ENCODE results near the gene OTOG. TPM values are rescaled to one million over a fixed set of nuclear protein-coding genes. Genes with fewer than 3 reads are reported as not detected.
A peak's percentile ranks its signal among the peaks of the same experiment; 100 is the strongest.

The OTOG gene
- total and polyA plus RNA-seq, 7 experiments from 2014 or later = not detected

DNA sequence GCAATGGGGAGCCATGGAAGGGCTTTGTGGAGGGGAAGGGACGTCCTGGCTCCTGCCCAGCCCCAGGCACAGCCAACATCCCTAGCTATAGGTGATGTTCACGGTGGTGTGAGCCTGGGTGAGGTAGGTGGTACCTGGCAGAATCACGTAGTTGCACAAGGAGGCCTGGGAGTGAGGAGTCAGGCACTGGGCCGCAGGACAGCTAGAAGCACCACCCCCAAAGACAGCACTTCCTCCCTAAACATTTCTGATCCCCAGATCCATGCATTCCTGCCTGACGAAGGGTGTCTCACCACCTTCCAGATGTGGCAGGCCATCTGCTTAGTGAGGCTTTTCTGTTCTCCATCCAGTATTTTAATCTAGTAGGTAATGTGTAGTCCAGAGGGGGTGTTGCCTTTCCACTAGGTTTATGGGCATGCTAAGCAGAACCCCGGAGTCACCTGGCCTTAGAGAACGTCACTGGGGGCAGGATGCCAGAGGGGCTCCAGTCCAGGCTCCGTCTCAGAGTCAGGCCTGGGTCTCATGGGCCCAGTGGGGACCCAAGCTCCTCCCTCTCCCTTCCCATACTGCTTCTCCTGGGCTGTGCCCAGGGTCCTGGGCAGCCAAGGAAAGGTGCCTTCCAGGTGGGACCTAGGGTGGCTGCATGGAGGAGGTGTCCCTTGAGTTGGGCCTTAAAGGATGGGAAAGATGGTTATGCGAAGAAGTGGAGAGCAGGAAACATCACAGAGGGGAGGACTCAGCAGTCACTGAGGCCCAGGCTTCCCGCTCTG is 56.2 kb downstream of the OTOG start:
- DNase-seq (no peak), ATAC-seq (no peak)
- Mint-ChIP-seq H3K4me3 (no peak overlapping the region), H3K27ac (no peak overlapping the region), H3K36me3 (no peaks in the 10 kb centered on the region), H3K27me3 (peaks cover 0 to 12% (median 0%) of the 10 kb centered on the region in 5 donors), H3K9me3 (no peaks in the 10 kb centered on the region), H3K4me1 (peaks cover 0 to 6% (median 0%) of the 10 kb centered on the region in 7 donors)
- Histone ChIP-seq H3K9me3 (ENCODE audit: control insufficient read depth in 2 of 3, low read length in 3 of 3) (no peaks in the 10 kb centered on the region), H3K4me3 (ENCODE audit: low read length) (no peak overlapping the region), H3K27ac (ENCODE audit: low read depth, low read length) (no peak overlapping the region), H3K27me3 (ENCODE audit: control insufficient read depth in 2 of 2, insufficient read depth in 2 of 2, low read length in 2 of 2) (no peaks in the 10 kb centered on the region), H3K36me3 (ENCODE audit: control insufficient read depth in 2 of 3, insufficient read depth in 3 of 3, low read length in 3 of 3) (no peaks in the 10 kb centered on the region), H3K4me1 (ENCODE audit: control insufficient read depth in 2 of 2, insufficient read depth in 2 of 2, low read length in 2 of 2) (no peaks in the 10 kb centered on the region)
- CTCF ChIA-PET = no interaction called here
- POLR2A ChIA-PET = no interaction called here
- intact Hi-C loops (cut with micrococcal nuclease) = no loop called here

DNA sequence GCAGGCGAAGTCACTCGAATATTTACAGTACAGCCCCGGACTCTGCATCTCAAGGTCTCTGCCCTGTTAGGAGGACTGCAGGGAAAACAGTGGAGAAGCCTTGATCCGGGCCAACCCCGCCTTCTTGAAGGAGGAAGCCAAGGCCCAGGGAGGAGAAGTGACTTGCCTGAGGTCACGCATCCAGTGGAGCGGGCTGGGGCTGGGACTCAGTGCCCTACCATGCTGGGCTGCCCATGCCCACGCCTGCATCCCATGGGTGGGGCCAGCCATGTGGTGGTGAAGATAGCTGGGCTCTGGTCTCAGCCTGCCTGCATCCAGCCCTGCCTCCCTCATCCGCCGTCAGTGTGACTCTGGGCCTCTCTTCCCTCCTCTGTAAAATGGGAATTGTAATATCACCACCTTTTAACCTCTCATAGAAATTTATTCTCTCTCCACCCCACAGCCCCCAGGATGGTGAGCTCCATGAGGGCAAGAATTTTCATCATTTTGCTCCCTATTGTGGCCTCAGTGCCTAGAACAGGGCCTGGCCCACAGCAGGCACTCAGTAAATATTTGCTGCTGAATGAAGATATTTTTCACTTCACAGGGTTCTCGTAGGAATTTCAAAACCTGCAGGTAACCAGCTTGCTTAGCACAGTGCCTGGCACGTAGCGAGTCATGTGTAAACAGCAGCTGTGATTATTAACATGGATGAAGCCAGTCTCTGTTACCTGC is 57.3 kb downstream of the OTOG start:
- ChIA-PET CTCF (no interaction called here), POLR2A (no interaction called here)
- DNase-seq = no peak
- H3K27ac Mint-ChIP-seq = no peak overlapping the region
- H3K4me3 ChIP-seq (ENCODE audit: low read length) = no peak overlapping the region
- no peaks in the 10 kb centered on the region for H3K36me3 Mint-ChIP-seq
- ATAC-seq = no peak
- H3K36me3 ChIP-seq (ENCODE audit: control insufficient read depth in 2 of 3, insufficient read depth in 3 of 3, low read length in 3 of 3) = no peaks in the 10 kb centered on the region
- no peaks in the 10 kb centered on the region for H3K4me1 ChIP-seq (ENCODE audit: control insufficient read depth in 2 of 2, insufficient read depth in 2 of 2, low read length in 2 of 2)
- H3K4me3 Mint-ChIP-seq = no peak overlapping the region
- no peak overlapping the region for H3K27ac ChIP-seq (ENCODE audit: low read depth, low read length)
- peaks cover 0 to 6% (median 0%) of the 10 kb centered on the region in 7 donors for H3K4me1 Mint-ChIP-seq
- no peaks in the 10 kb centered on the region for H3K27me3 ChIP-seq (ENCODE audit: control insufficient read depth in 2 of 2, insufficient read depth in 2 of 2, low read length in 2 of 2)
- no peaks in the 10 kb centered on the region for H3K9me3 ChIP-seq (ENCODE audit: control insufficient read depth in 2 of 3, low read length in 3 of 3)
- intact Hi-C loops (cut with micrococcal nuclease) = no loop called here
- H3K9me3 Mint-ChIP-seq = no peaks in the 10 kb centered on the region
- peaks cover 0 to 12% (median 0%) of the 10 kb centered on the region in 5 donors for H3K27me3 Mint-ChIP-seq

DNA sequence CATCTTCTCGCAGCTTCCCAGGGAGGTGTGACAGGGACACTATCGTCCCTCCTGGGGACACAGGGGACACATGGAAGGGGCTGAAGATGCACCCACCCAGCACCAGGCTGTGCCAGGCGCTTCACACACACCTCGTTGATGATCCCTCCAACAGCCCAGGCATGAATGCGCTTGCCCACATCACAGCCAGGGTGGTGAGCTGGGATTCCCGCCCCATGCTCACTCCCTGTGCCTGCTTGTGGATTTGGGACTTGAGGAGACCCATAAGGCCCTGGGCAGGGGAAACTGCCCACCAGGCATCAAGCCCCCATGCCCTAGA is 57.8 kb downstream of the OTOG start:
- DNase-seq (no peak), ATAC-seq (no peak)
- Histone ChIP-seq H3K4me1 (ENCODE audit: control insufficient read depth in 2 of 2, insufficient read depth in 2 of 2, low read length in 2 of 2) (no peaks in the 10 kb centered on the region), H3K27ac (ENCODE audit: low read depth, low read length) (no peak overlapping the region), H3K36me3 (ENCODE audit: control insufficient read depth in 2 of 3, insufficient read depth in 3 of 3, low read length in 3 of 3) (no peaks in the 10 kb centered on the region), H3K27me3 (ENCODE audit: control insufficient read depth in 2 of 2, insufficient read depth in 2 of 2, low read length in 2 of 2) (no peaks in the 10 kb centered on the region), H3K4me3 (ENCODE audit: low read length) (no peak overlapping the region), H3K9me3 (ENCODE audit: control insufficient read depth in 2 of 3, low read length in 3 of 3) (no peaks in the 10 kb centered on the region)
- peaks cover 0 to 12% (median 0%) of the 10 kb centered on the region in 5 donors for H3K27me3 Mint-ChIP-seq
- ChIA-PET CTCF (no interaction called here), POLR2A (no interaction called here)
- intact Hi-C loops (cut with micrococcal nuclease) = no loop called here
- no peaks in the 10 kb centered on the region for H3K9me3 Mint-ChIP-seq
- H3K4me3 Mint-ChIP-seq = no peak overlapping the region
- peaks cover 0 to 6% (median 0%) of the 10 kb centered on the region in 7 donors for H3K4me1 Mint-ChIP-seq
- no peak overlapping the region for H3K27ac Mint-ChIP-seq
- no peaks in the 10 kb centered on the region for H3K36me3 Mint-ChIP-seq

DNA sequence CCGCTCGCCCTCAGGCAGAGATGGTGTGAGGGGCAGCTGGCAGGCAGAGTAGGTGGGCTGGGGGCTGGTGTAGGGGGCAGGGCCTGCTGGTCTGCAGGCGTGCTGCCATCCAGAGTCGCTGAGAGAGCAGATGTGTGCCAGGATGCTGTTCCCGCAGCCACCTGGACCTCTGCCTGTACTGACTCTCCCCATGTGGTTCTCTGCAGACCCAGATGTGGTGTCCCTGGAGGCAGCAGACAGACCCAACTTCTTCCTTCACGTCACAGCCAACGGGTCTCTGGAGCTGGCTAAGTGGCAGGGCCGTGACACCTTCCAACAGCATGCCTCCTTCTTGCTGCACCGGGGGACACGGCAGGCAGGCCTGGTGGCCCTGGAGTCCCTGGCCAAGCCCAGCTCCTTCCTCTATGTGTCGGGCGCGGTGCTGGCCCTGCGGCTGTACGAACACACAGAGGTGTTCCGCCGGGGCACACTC is 58.6 kb downstream of the OTOG start:
- H3K9me3 ChIP-seq (ENCODE audit: control insufficient read depth in 2 of 3, low read length in 3 of 3) = no peaks in the 10 kb centered on the region
- CTCF ChIA-PET = no interaction called here
- ATAC-seq (no peak), DNase-seq (no peak)
- H3K9me3 Mint-ChIP-seq = no peaks in the 10 kb centered on the region
- no peak overlapping the region for H3K27ac ChIP-seq (ENCODE audit: low read depth, low read length)
- H3K27me3 ChIP-seq (ENCODE audit: control insufficient read depth in 2 of 2, insufficient read depth in 2 of 2, low read length in 2 of 2) = no peaks in the 10 kb centered on the region
- peaks cover 0 to 16% (median 0%) of the 10 kb centered on the region in 5 donors for H3K27me3 Mint-ChIP-seq
- H3K4me1 Mint-ChIP-seq = peaks cover 0 to 6% (median 0%) of the 10 kb centered on the region in 7 donors
- H3K27ac Mint-ChIP-seq = peak overlapping the region in 1 of 9 donors; percentile 36
- H3K4me1 ChIP-seq (ENCODE audit: control insufficient read depth in 2 of 2, insufficient read depth in 2 of 2, low read length in 2 of 2) = no peaks in the 10 kb centered on the region
- no peaks in the 10 kb centered on the region for H3K36me3 ChIP-seq (ENCODE audit: control insufficient read depth in 2 of 3, insufficient read depth in 3 of 3, low read length in 3 of 3)
- no peak overlapping the region for H3K4me3 Mint-ChIP-seq
- intact Hi-C loops (cut with micrococcal nuclease) = no loop called here
- H3K36me3 Mint-ChIP-seq = no peaks in the 10 kb centered on the region
- no peak overlapping the region for H3K4me3 ChIP-seq (ENCODE audit: low read length)
- POLR2A ChIA-PET = no interaction called here

DNA sequence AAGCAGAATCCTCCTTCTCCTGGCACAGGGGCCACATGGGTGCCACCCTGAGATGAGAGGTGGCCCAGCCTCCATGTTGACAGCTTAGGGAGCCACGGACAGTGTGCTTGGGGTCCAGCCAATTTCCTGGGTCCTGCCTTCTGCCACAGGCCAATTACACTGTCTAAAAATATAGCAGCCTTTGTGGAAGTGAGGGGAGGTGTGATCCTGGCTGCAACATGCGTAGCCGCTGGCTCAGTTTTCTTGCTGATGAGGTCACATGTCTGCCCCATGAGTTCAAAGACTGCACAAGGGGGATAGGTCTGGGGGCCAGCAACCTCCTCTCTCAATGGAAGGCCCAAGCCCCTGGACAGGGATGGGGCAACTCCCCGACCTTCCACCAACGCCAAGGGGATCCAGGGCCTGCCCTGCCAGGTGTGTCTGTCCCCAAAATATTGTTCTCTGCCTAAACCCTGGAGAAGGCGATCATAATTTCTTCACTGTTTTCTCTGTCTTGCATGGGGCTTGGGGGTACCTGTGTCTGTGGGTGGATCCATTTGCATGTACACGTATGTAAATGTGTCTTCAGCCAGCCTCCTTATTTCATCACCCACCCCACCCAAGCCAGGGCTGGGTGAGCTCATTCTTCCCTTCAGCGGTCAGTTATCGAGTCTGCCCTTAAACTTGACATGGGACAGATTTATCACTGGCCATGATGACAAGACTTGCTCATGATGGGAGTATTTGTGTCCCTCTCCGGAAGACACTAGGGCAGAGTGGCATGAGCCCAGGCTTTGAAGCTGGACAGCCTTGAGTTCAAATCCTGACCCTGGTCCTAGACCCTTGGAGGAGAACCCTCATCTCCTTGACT is 59.4 kb downstream of the OTOG start:
- Histone ChIP-seq H3K9me3 (ENCODE audit: control insufficient read depth in 2 of 3, low read length in 3 of 3) (no peaks in the 10 kb centered on the region), H3K27me3 (ENCODE audit: control insufficient read depth in 2 of 2, insufficient read depth in 2 of 2, low read length in 2 of 2) (no peaks in the 10 kb centered on the region), H3K4me3 (ENCODE audit: low read length) (no peak overlapping the region), H3K27ac (ENCODE audit: low read depth, low read length) (no peak overlapping the region), H3K4me1 (ENCODE audit: control insufficient read depth in 2 of 2, insufficient read depth in 2 of 2, low read length in 2 of 2) (no peaks in the 10 kb centered on the region), H3K36me3 (ENCODE audit: control insufficient read depth in 2 of 3, insufficient read depth in 3 of 3, low read length in 3 of 3) (no peaks in the 10 kb centered on the region)
- ChIA-PET POLR2A (no interaction called here), CTCF (no interaction called here)
- peak overlapping the region in 1 of 9 donors; percentile 36 for H3K27ac Mint-ChIP-seq
- no peaks in the 10 kb centered on the region for H3K36me3 Mint-ChIP-seq
- no peak for DNase-seq
- no peak for ATAC-seq
- H3K27me3 Mint-ChIP-seq = peaks cover 0 to 11% (median 3%) of the 10 kb centered on the region in 5 donors
- intact Hi-C loops (cut with micrococcal nuclease) = no loop called here
- no peak overlapping the region for H3K4me3 Mint-ChIP-seq
- no peaks in the 10 kb centered on the region for H3K9me3 Mint-ChIP-seq
- H3K4me1 Mint-ChIP-seq = no peaks in the 10 kb centered on the region

DNA sequence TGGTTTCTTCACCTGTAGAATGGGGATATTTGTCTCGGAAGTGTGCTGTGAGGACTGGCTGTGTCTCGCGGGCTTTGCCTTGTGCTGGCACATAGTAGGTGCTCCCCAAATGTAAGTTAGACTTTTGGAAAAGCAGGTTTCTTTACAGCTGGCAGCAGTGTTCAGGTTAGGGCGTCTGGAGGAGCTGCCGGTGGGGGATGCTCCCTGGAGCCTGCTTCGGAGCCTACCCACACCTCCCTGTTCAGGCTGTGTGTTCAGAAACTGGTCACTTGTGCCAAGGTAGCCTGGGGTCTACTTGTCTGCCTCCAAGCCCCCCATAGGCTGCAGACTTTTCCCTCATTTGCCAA is 60.0 kb downstream of the OTOG start:
- H3K4me1 ChIP-seq (ENCODE audit: control insufficient read depth in 2 of 2, insufficient read depth in 2 of 2, low read length in 2 of 2) = no peaks in the 10 kb centered on the region
- no peak overlapping the region for H3K27ac ChIP-seq (ENCODE audit: low read depth, low read length)
- no peak for DNase-seq
- Mint-ChIP-seq H3K36me3 (no peaks in the 10 kb centered on the region), H3K9me3 (no peaks in the 10 kb centered on the region), H3K27me3 (peaks cover 0 to 14% (median 4%) of the 10 kb centered on the region in 5 donors), H3K4me3 (no peak overlapping the region), H3K4me1 (no peaks in the 10 kb centered on the region), H3K27ac (no peak overlapping the region)
- no peaks in the 10 kb centered on the region for H3K27me3 ChIP-seq (ENCODE audit: control insufficient read depth in 2 of 2, insufficient read depth in 2 of 2, low read length in 2 of 2)
- H3K9me3 ChIP-seq (ENCODE audit: control insufficient read depth in 2 of 3, low read length in 3 of 3) = no peaks in the 10 kb centered on the region
- ChIA-PET CTCF (no interaction called here), POLR2A (no interaction called here)
- H3K4me3 ChIP-seq (ENCODE audit: low read length) = no peak overlapping the region
- no peaks in the 10 kb centered on the region for H3K36me3 ChIP-seq (ENCODE audit: control insufficient read depth in 2 of 3, insufficient read depth in 3 of 3, low read length in 3 of 3)
- no peak for ATAC-seq
- intact Hi-C loops (cut with micrococcal nuclease) = no loop called here
